ENCODE data around the gene EPS8L3.

DNA sequence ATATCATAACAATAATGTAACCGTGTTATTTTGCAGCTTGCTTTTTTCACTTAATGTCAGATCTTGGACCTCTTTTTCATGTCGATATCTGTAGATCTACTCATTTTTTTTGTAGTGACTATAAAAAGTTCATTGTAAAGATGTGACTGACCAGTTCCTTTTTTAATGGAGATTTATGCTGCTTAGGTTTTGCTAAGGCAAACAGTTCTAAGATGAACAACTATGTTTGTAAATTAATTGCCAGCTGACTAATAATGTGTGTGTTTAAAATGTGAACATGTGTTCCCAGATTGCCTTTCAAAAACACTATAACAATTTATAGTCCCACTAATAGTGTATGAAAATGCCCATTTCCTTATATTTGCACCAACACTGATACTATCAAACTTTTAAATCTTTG lies 18.1 kb upstream of the EPS8L3 start:
- TF ChIP-seq, protein P1, sequence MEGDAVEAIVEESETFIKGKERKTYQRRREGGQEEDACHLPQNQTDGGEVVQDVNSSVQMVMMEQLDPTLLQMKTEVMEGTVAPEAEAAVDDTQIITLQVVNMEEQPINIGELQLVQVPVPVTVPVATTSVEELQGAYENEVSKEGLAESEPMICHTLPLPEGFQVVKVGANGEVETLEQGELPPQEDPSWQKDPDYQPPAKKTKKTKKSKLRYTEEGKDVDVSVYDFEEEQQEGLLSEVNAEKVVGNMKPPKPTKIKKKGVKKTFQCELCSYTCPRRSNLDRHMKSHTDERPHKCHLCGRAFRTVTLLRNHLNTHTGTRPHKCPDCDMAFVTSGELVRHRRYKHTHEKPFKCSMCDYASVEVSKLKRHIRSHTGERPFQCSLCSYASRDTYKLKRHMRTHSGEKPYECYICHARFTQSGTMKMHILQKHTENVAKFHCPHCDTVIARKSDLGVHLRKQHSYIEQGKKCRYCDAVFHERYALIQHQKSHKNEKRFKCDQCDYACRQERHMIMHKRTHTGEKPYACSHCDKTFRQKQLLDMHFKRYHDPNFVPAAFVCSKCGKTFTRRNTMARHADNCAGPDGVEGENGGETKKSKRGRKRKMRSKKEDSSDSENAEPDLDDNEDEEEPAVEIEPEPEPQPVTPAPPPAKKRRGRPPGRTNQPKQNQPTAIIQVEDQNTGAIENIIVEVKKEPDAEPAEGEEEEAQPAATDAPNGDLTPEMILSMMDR (IDR thresholded peaks at IDR 0.05): no peak
- TF ChIP-seq EZH2 (IDR thresholded peaks at IDR 0.05): no peak
- TF ChIP-seq EZH2phosphoT487 (IDR thresholded peaks at IDR 0.05): no peak
